ENCODE measurements around the gene ZBTB38. TPM values are rescaled to one million over a fixed set of nuclear protein-coding genes. Genes with fewer than 3 reads are reported as not detected.

Gene ZBTB38
- polyA plus RNA-seq, 1 donor from 2014 or later = 18.7 TPM

- H3K9ac ChIP-seq (ENCODE audit: low read length) = no peak overlapping the region
- H3K4me2 ChIP-seq (ENCODE audit: low read length) = no peak overlapping the region
- no peaks in the 10 kb centered on the region for H3K36me3 ChIP-seq (ENCODE audit: insufficient read depth, low read length)
- H3K9me2 ChIP-seq (ENCODE audit: insufficient read depth, low read length) = no peaks in the 10 kb centered on the region
- no peaks in the 10 kb centered on the region for H3K27me3 ChIP-seq (ENCODE audit: insufficient read depth, low read depth, low read length)
- H3K79me2 ChIP-seq (replicated peaks; ENCODE audit: insufficient read depth, low read length) = no peaks in the 10 kb centered on the region
- H2AFZ ChIP-seq (ENCODE audit: low read depth, low read length) = no peak overlapping the region
- no peaks in the 10 kb centered on the region for H3K9me3 ChIP-seq (ENCODE audit: low read length)
- H3K27ac ChIP-seq (ENCODE audit: low read length) = no peak overlapping the region
- TF ChIP-seq RAD21 (conservative IDR thresholded peaks at IDR 0.05) (no peak), TAF1 (IDR thresholded peaks at IDR 0.05; ENCODE audit: low read depth) (no peak), EZH2 (IDR thresholded peaks at IDR 0.05; ENCODE audit: borderline replicate concordance, insufficient read depth, low read length, poor library complexity, severe bottlenecking) (no peak), MXI1 (conservative IDR thresholded peaks at IDR 0.05; ENCODE audit: poor library complexity, severe bottlenecking) (no peak), POLR2AphosphoS5 (IDR thresholded peaks at IDR 0.05) (no peak), SMC3 (conservative IDR thresholded peaks at IDR 0.05; ENCODE audit: poor library complexity) (no peak), REST (IDR thresholded peaks at IDR 0.05; ENCODE audit: borderline replicate concordance) (no peak), CTCF (IDR thresholded peaks at IDR 0.05; ENCODE audit: poor library complexity, severe bottlenecking) (no peak), EP300 (conservative IDR thresholded peaks at IDR 0.05; ENCODE audit: poor library complexity, severe bottlenecking) (no peak)
- no peaks in the 10 kb centered on the region for H3F3A ChIP-seq (ENCODE audit: insufficient read depth, low read length, poor library complexity, severe bottlenecking)
- no peaks in the 10 kb centered on the region for H4K20me1 ChIP-seq (ENCODE audit: insufficient read depth)
- no peak overlapping the region for H3K4me3 ChIP-seq (ENCODE audit: low read length)
Measured at GRCh38 chr3:141337523-141337854, 30.8 kb upstream of the ZBTB38 start.

GRCh38 chr3:141337991-141338390 lies 30.3 kb upstream of the ZBTB38 start:
- Histone ChIP-seq H2AFZ (ENCODE audit: low read depth, low read length) (no peak overlapping the region), H4K20me1 (ENCODE audit: insufficient read depth) (no peaks in the 10 kb centered on the region), H3K36me3 (ENCODE audit: insufficient read depth, low read length) (no peaks in the 10 kb centered on the region), H3K4me3 (ENCODE audit: low read length) (no peak overlapping the region), H3K9ac (ENCODE audit: low read length) (no peak overlapping the region), H3K4me2 (ENCODE audit: low read length) (no peak overlapping the region), H3K27ac (ENCODE audit: low read length) (no peak overlapping the region), H3F3A (ENCODE audit: insufficient read depth, low read length, poor library complexity, severe bottlenecking) (no peaks in the 10 kb centered on the region), H3K9me2 (ENCODE audit: insufficient read depth, low read length) (no peaks in the 10 kb centered on the region), H3K27me3 (ENCODE audit: insufficient read depth, low read depth, low read length) (no peaks in the 10 kb centered on the region), H3K9me3 (ENCODE audit: low read length) (no peaks in the 10 kb centered on the region), H3K79me2 (replicated peaks; ENCODE audit: insufficient read depth, low read length) (no peaks in the 10 kb centered on the region)
- TF ChIP-seq CTCF (IDR thresholded peaks at IDR 0.05; ENCODE audit: poor library complexity, severe bottlenecking) = no peak
- no peak for TF ChIP-seq TAF1 (IDR thresholded peaks at IDR 0.05; ENCODE audit: low read depth)
- TF ChIP-seq POLR2AphosphoS5 (IDR thresholded peaks at IDR 0.05) = no peak
- TF ChIP-seq RAD21 (conservative IDR thresholded peaks at IDR 0.05) = no peak
- TF ChIP-seq MXI1 (conservative IDR thresholded peaks at IDR 0.05; ENCODE audit: poor library complexity, severe bottlenecking) = no peak
- TF ChIP-seq EZH2 (IDR thresholded peaks at IDR 0.05; ENCODE audit: borderline replicate concordance, insufficient read depth, low read length, poor library complexity, severe bottlenecking) = no peak
- TF ChIP-seq EP300 (conservative IDR thresholded peaks at IDR 0.05; ENCODE audit: poor library complexity, severe bottlenecking) = no peak
- TF ChIP-seq REST (IDR thresholded peaks at IDR 0.05; ENCODE audit: borderline replicate concordance) = no peak
- no peak for TF ChIP-seq SMC3 (conservative IDR thresholded peaks at IDR 0.05; ENCODE audit: poor library complexity)

Data from neural cell (in vitro differentiated cells).